OCI-LY3 (cell line): ENCODE data around the gene SYTL3.

Source experiments
- CTCF ChIP-seq: fragments of 200-600, 300-600 bp; sonication (generic); IDR thresholded peaks from 2 replicates; pipeline ENCODE4 v1.5.1; 2014; ENCODE audit warnings: antibody characterized with exemption, low read length, low read depth
- EZH2phosphoT487 ChIP-seq: fragments of 200-600 bp; shearing (Covaris generic); IDR thresholded peaks from 2 replicates; pipeline ENCODE4 v1.6.1; 2018; ENCODE audit warnings: antibody characterized with exemption, mixed run types, low read depth

- TF ChIP-seq CTCF (no peak), EZH2phosphoT487 (no peak)
These were observed 58.4 kb downstream of the SYTL3 start for GRCh38 chr6:158708239-158708638.
